HEK293 (cell line): Measurements from ENCODE around the gene BAG5.

Experiments used
- BCL6B ChIP-seq: fragments of 450-650 bp; formaldehyde crosslinking; IDR thresholded peaks from 2 replicates; pipeline ENCODE4 v1.5.1; 2017; ENCODE audit warnings: missing biosample characterization, missing genetic modification characterization
- GLIS1 ChIP-seq: fragments of 450-650 bp; formaldehyde crosslinking; IDR thresholded peaks from 2 replicates; pipeline ENCODE4 v1.5.1; 2016; ENCODE audit warnings: missing biosample characterization, missing genetic modification characterization
- PATZ1 ChIP-seq: fragments of 450-650 bp; formaldehyde crosslinking; IDR thresholded peaks from 2 replicates; pipeline ENCODE4 v1.5.1; 2016; ENCODE audit warnings: missing biosample characterization, missing genetic modification characterization
- SP7 ChIP-seq: fragments of 450-650 bp; formaldehyde crosslinking; IDR thresholded peaks from 2 replicates; pipeline ENCODE4 v1.5.1; 2016; ENCODE audit warnings: missing biosample characterization, missing genetic modification characterization
- ZBTB10 ChIP-seq: fragments of 450-650 bp; formaldehyde crosslinking; IDR thresholded peaks from 2 replicates; pipeline ENCODE4 v1.5.1; 2016; ENCODE audit warnings: missing biosample characterization, missing genetic modification characterization
- ZBTB6 ChIP-seq: fragments of 450-650 bp; formaldehyde crosslinking; IDR thresholded peaks from 2 replicates; pipeline ENCODE4 v1.5.1; 2017; ENCODE audit warnings: missing biosample characterization, missing genetic modification characterization
- ZFP69B ChIP-seq: fragments of 450-650 bp; formaldehyde crosslinking; IDR thresholded peaks from 2 replicates; pipeline ENCODE4 v1.5.1; 2016; ENCODE audit warnings: missing biosample characterization, missing genetic modification characterization
- ZNF148 ChIP-seq: fragments of 450-650 bp; formaldehyde crosslinking; IDR thresholded peaks from 2 replicates; pipeline ENCODE4 v1.5.0; 2017; ENCODE audit warnings: missing biosample characterization, missing genetic modification characterization, borderline replicate concordance
- ZNF169 ChIP-seq: fragments of 450-650 bp; formaldehyde crosslinking; IDR thresholded peaks from 2 replicates; pipeline ENCODE4 v1.5.1; 2016; ENCODE audit warnings: missing biosample characterization, missing genetic modification characterization
- ZNF274 ChIP-seq, 2 experiments: fragments of 200-500 bp in 1 of 2; fragments of 450-650 bp in 1 of 2; sonication (Bioruptor generic) in 1 of 2; formaldehyde crosslinking in 1 of 2; IDR thresholded peaks; 2 replicates each; pipeline versions ENCODE4 v1.5.1 to v1.6.1; 2014 to 2016; ENCODE audit warnings: borderline replicate concordance in 1 of 2, inconsistent platforms in 1 of 2, low read length in 1 of 2, missing biosample characterization in 1 of 2, missing genetic modification characterization in 1 of 2
- ZNF391 ChIP-seq: fragments of 450-650 bp; formaldehyde crosslinking; IDR thresholded peaks from 2 replicates; pipeline ENCODE4 v1.5.1; 2016; ENCODE audit warnings: low read depth, missing biosample characterization, missing genetic modification characterization, borderline replicate concordance
- ZNF426 ChIP-seq: fragments of 450-650 bp; formaldehyde crosslinking; IDR thresholded peaks from 2 replicates; pipeline ENCODE4 v1.5.1; 2017; ENCODE audit warnings: missing biosample characterization, missing genetic modification characterization, mild to moderate bottlenecking, inconsistent platforms, moderate library complexity
- ZNF48 ChIP-seq: fragments of 450-650 bp; formaldehyde crosslinking; IDR thresholded peaks from 2 replicates; pipeline ENCODE4 v1.5.1; 2016; ENCODE audit warnings: missing biosample characterization, missing genetic modification characterization
- ZNF514 ChIP-seq: fragments of 450-650 bp; formaldehyde crosslinking; IDR thresholded peaks from 2 replicates; pipeline ENCODE4 v1.5.1; 2016; ENCODE audit warnings: missing biosample characterization, missing genetic modification characterization
- ZNF529 ChIP-seq: fragments of 450-650 bp; formaldehyde crosslinking; IDR thresholded peaks from 2 replicates; pipeline ENCODE4 v1.5.1; 2017; ENCODE audit warnings: missing genetic modification characterization, missing biosample characterization; ENCODE audit not compliant: insufficient replicate concordance
- ZNF560 ChIP-seq: fragments of 450-650 bp; formaldehyde crosslinking; IDR thresholded peaks from 2 replicates; pipeline ENCODE4 v1.5.1; 2017; ENCODE audit warnings: missing biosample characterization, missing genetic modification characterization, borderline replicate concordance
- ZNF585B ChIP-seq: fragments of 450-650 bp; formaldehyde crosslinking; IDR thresholded peaks from 2 replicates; pipeline ENCODE4 v1.5.1; 2016; ENCODE audit warnings: missing biosample characterization, missing genetic modification characterization
- ZNF639 ChIP-seq: fragments of 450-650 bp; formaldehyde crosslinking; IDR thresholded peaks from 2 replicates; pipeline ENCODE4 v1.5.1; 2016; ENCODE audit warnings: missing biosample characterization, missing genetic modification characterization
- ZNF677 ChIP-seq: fragments of 450-650 bp; IDR thresholded peaks from 2 replicates; pipeline ENCODE4 v1.5.0; 2018; ENCODE audit warnings: missing biosample characterization, mild to moderate bottlenecking, missing genetic modification characterization, moderate library complexity
- ZNF692 ChIP-seq: fragments of 450-650 bp; formaldehyde crosslinking; IDR thresholded peaks from 2 replicates; pipeline ENCODE4 v1.5.1; 2016; ENCODE audit warnings: missing biosample characterization, missing genetic modification characterization
- ZNF76 ChIP-seq: fragments of 450-650 bp; formaldehyde crosslinking; IDR thresholded peaks from 2 replicates; pipeline ENCODE4; 2016; ENCODE audit warnings: low read depth, missing biosample characterization, missing genetic modification characterization, borderline replicate concordance
- ZNF768 ChIP-seq: fragments of 450-650 bp; formaldehyde crosslinking; IDR thresholded peaks from 2 replicates; pipeline ENCODE4 v1.5.1; 2018; ENCODE audit warnings: missing biosample characterization, mild to moderate bottlenecking, missing genetic modification characterization
- ZNF777 ChIP-seq: fragments of 450-650 bp; formaldehyde crosslinking; IDR thresholded peaks from 2 replicates; pipeline ENCODE4 v1.5.1; 2017; ENCODE audit warnings: missing biosample characterization, missing genetic modification characterization, borderline replicate concordance
- ZSCAN16 ChIP-seq: fragments of 450-650 bp; formaldehyde crosslinking; IDR thresholded peaks from 2 replicates; pipeline ENCODE4 v1.5.1; 2016; ENCODE audit warnings: missing biosample characterization, missing genetic modification characterization
- ZSCAN23 ChIP-seq: fragments of 450-650 bp; formaldehyde crosslinking; IDR thresholded peaks from 2 replicates; pipeline ENCODE4 v1.5.1; 2016; ENCODE audit warnings: missing biosample characterization, missing genetic modification characterization

The BAG5 gene

GRCh38 chr14:103528587-103529382 lies 33.7 kb downstream of the BAG5 start, which contains the start of gene TRMT61A (continued):
- no peak for TF ChIP-seq ZNF274 (IDR thresholded peaks at IDR 0.05; ENCODE audit: low read length)
- TF ChIP-seq ZNF274 (tag by site-specific recombination; IDR thresholded peaks at IDR 0.05; ENCODE audit: borderline replicate concordance) = no peak
- TF ChIP-seq SP7 = 0 out of 2 replicates have a peak, but pooled peaks have one; percentile 40
- TF ChIP-seq ZNF585B = no peak
- TF ChIP-seq ZNF560 (tag by site-specific recombination) = no peak
- no peak for TF ChIP-seq ZNF169 (tag by site-specific recombination)
- no peak for TF ChIP-seq ZNF426 (tag by site-specific recombination)
- TF ChIP-seq ZSCAN23 = no peak
- TF ChIP-seq ZNF529 (tag by site-specific recombination) = no peak
- TF ChIP-seq ZBTB10 (tag by site-specific recombination) = no peak; the same call in 1 of the 2 replicates
- no peak for TF ChIP-seq ZBTB6 (tag by site-specific recombination)
- TF ChIP-seq ZNF677 (tag by site-specific recombination) = no peak
- no peak; the same call in 1 of the 2 replicates for TF ChIP-seq ZNF391 (tag by site-specific recombination)
- no peak for TF ChIP-seq ZNF148 (tag by site-specific recombination)
- TF ChIP-seq ZNF76 (tag by site-specific recombination) = 0 out of 2 replicates have a peak, but pooled peaks have one; percentile 38
- no peak for TF ChIP-seq ZFP69B (tag by site-specific recombination)
- peak; percentile 62; the same call in 1 of the 2 replicates for TF ChIP-seq ZNF639 (tag by site-specific recombination)
- TF ChIP-seq GLIS1 = peak; percentile 84
- TF ChIP-seq BCL6B (tag by site-specific recombination) = no peak
- peak; percentile 97; the same call in 1 of the 2 replicates for TF ChIP-seq ZNF768 (tag by site-specific recombination)
- no peak for TF ChIP-seq ZNF514
- no peak for TF ChIP-seq ZNF48
- TF ChIP-seq PATZ1 (tag by site-specific recombination) = peak; percentile 61
- TF ChIP-seq ZNF692 (tag by site-specific recombination) = no peak
- TF ChIP-seq ZNF777 (tag by site-specific recombination) = no peak
- TF ChIP-seq ZSCAN16 (tag by site-specific recombination) = 0 out of 2 replicates have a peak, but pooled peaks have one; percentile 18
